GM21515 (cell line): ENCODE data around the gene YWHAE.
A peak's percentile ranks its signal among the peaks of the same experiment; 100 is the strongest.
"Not testable (repeated sequence)": the region's sequence is repeated elsewhere in the genome, so short reads cannot be mapped to it uniquely, and the experiment has no call there.

ENCODE experiments used
- ATAC-seq: cut with Tn5 transposase; IDR thresholded peaks from one replicate; pipeline ENCODE4 v1.9.1; 2021; ENCODE audit not compliant: unreplicated experiment

YWHAE gene

DNA sequence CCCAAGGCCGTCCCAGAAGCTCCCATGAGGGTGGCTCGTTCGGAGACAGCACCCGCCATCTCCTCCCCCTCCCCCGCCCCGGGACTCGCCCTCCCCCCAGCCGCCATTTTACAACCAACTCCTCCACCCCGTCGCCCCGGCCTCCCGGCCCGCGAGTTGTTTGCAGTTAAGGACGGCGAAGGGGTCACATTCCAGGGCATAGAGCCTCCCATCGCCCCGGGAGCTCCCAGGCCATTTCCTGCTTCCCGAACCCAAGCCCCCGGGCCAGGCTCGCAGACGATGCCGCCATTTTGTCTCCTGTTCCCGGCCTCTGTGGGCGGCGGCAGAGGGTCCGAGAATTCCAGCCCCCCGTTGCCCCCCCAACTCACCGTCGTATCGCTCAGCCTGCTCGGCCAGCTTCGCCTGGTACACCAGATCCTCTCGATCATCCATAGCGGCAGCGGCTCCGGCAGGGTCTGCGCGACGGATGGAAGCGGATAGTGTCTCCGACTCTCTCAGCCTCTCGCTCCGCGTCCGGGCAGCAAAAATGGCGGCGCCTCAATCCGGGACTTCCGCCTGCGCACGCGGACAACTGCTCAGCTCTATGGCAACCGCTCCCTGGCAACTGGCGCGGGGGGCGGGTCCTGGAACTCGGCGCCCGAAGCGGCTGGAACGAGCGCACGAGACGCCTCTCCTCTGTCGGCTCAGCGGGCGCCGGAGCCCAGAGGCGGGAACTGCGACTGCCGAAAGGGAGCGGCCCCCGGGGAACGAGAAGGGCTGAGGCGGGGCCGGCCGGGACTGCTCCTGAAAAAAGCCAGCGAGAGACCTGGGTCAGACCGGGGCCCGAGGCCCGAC lies at the start of gene YWHAE:
Gene YWHAE (minus strand): TSS at position 544 of the 834 bp plus-strand sequence. CDS start 112 bp downstream, at position 432.
- peak; percentile 85 for ATAC-seq

DNA sequence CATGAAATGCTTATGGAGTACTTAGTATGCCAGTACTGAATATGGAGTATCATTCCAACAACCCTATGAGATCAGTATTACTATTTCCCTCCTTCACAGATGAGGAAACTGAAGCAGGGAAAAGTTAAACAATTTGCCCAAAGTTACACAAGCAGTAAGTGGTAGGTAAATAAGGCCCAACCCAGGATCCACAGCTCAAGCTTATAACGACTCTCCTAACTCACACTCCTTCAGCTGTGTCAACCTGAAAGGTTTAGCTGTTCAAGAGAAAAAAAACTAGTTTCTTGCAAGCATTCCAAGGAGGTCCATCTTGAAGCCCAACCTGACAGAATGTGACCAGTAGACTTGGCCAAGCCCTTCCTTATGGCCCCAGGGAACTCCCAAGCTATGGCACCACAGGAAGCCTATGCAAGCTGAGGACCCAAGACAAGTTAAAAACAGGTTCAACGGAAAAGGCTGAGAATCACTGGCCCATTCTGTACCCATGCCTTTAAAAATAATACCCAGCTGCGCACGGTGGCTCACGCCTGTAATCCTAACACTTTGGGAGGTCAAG lies 49.5 kb upstream of the YWHAE start:
- no peak for ATAC-seq

DNA sequence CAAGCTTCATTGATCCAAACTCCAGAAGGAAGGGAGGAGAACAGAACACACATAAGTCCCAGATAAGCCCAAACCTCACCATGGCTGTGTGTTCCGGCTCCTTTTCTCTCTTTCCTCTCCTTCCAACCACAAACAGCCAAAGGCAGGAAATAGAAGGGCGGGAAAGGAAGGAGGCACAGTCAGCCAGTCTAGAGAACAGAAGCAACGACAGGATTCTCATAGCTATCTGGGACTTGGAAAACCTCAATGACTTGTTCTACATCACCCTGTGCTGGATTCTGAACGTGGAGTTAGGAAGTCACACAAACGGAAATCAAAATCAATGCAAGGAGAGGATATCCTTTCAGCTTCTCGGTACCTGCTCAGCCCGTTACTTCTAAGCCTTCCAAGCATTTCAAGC lies 47.0 kb upstream of the YWHAE start:
- ATAC-seq: no peak

DNA sequence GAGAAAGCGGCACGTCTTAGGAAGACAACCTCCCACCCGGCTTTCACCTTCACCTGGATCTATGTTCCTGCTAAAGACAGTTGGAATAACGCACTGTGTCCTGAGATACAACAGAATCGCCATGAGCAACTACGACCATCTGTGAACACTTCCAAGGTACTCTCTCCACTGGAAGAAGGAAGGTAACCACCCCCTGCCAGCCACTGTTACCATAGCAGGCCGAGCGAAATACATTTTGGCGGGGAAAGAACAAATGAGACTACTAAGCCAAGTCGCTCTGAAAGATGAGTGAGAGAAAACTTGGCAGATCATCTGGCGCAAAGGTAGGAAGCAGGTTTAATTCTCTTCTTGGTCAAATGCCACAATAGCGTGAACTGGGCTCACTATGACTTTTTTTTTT lies 46.2 kb upstream of the YWHAE start:
- ATAC-seq: no peak

DNA sequence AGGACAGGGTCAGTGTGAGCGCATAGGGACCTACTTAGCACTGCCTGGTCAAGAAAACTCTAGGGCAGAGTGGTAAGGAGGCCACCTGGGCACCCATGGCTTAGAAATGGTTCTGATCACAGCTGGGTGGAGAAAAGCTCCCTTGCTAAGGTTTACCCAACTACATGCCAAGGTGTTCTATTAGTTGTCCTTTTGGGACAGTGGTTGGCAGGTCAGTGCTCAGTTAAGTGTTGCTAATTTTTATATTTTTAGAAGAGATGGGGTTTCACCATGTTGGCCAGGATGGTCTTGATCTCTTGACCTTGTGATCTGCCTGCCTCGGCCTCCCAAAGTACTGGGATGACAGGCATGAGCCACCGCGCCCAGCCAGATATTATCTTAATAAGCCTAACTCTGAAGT lies 45.7 kb upstream of the YWHAE start:
- ATAC-seq: not testable (repeated sequence)

DNA sequence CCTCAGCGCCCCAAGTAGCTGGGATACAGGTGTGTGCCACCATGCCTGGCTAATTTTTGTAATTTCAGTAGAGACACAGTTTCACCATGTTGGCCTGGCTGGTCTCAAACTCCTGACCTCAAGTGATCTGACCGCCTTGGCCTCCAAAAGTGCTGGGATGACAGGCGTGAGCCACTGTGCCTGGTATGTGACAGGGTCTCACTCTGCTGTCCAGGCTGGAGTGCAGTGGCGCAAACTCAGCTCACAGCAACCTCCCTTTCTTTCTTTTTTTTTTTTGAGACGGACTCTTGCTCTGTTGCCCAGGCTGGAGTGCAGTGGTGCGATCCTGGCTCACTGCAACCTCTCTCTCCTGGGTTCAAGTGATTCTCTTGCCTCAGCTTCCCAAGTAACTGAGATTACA lies 42.7 kb upstream of the YWHAE start:
- not testable (repeated sequence) for ATAC-seq

DNA sequence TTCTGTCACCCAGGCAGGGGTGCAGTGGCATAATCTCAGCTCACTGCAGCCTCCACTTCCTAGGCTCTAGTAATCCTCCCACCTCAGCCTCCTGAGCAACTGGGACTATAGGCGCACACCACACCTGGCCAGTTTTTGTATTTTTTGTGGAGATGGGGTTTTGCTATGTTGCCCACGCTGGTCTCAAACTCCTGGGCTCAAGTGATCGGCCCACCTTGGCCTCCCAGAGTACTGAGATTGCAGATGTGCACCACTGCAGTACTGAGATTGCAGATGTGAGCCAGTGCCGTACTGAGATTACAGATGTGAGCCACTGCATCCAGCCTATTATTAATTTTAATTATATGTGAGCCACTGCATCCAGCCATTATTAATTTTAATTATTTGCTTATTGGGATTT lies 42.2 kb upstream of the YWHAE start:
- no peak for ATAC-seq

DNA sequence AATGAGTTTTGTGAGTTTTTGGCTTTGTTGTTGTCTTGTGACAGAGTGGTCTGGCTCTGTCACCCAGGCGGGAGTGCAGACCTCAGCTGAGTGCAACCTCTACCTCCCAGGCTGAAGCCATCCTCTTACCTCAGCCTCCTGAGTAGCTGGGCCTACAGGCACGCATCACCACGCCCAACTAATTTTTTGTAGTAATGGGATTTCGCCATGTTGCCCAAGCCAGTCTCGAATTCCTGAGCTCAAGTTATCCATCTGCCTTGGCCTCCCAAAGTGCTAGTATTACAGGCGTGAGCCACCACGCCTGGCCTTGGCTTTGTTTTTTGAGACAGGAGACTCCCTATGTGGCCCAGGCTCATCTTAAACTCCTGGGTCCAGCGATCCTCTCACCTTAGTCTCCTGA lies 40.9 kb upstream of the YWHAE start:
- ATAC-seq: no peak

DNA sequence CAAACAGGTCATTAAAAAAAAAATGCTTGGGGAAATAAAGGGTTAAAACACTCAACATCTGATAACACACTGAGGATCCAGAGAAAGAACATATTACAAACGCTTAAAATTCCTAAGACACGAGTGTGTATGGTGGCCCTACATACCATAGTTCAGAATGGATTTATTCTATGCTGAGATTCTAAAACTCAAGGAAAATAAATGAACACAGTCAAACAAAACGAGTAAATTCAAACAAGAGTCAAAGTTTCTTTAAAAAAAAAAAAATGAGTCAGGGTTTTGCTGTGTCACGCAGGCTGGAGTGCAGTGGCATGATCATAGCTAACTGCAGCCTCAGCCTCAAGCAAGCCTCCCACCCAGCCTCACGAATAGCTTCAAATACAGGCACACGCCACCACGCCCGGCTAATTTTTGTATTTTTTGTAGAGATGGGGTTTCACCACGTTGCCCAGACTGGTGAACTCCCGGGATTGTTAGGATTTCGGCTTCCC lies 38.6 kb upstream of the YWHAE start:
- no peak for ATAC-seq

DNA sequence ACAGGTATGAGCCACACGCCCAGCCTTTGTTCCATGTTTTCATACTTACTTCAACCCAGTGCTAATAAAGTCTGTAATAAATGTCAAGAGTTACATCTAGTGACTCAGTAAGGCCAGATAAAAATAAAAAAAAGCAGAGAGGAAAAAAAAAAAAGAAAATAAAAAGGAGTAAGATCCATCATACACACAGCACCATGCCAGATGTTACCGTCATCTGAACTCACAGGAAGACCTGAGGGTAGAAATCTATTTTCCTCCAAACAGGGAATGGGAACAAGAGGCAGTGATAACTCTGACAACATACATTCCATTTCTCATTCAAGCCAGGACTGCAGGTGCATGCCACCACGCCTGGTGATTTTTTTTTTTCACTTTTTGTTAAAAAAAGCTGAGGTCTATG lies 35.3 kb upstream of the YWHAE start:
- no peak for ATAC-seq

DNA sequence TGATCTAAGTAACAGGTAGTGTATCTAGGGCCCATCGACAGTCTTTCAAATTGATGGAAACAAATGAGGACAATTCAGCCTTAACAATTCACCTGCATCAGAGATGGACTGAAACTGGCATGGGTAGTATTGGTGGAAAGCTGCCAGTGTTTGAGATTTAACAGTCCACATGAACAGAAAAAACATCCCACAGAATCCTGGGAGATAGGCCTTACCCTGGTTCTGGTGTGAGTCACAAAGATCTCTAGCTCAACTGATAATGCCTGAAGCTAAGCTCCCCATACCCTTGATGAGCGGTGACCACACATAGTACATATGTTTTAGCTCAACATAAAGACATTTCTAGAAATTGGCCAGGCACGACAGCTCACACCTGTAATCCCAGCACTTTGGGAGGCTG lies 34.1 kb upstream of the YWHAE start:
- ATAC-seq: no peak

DNA sequence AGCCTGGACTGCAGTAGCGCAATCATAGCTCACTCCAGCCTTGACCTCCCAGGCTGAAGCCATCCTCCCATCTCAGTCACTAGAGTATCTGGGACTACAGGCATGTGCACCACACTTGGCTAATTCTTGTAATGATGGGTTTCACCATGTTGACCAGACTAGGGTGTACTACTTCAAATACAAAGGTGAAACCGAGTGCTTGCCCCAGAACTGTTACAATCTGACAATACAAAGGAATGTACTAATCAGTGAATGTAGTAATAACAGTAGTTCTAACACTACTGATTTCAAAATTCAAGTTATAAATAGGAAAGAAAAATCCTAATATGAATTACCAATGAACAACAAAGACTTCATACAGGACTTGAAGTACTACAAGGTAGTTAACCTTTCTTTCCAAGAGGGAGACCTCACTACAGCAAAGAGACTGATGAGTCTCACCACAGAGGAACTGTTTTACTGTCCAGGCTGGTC lies 31.6 kb upstream of the YWHAE start:
- no peak for ATAC-seq

DNA sequence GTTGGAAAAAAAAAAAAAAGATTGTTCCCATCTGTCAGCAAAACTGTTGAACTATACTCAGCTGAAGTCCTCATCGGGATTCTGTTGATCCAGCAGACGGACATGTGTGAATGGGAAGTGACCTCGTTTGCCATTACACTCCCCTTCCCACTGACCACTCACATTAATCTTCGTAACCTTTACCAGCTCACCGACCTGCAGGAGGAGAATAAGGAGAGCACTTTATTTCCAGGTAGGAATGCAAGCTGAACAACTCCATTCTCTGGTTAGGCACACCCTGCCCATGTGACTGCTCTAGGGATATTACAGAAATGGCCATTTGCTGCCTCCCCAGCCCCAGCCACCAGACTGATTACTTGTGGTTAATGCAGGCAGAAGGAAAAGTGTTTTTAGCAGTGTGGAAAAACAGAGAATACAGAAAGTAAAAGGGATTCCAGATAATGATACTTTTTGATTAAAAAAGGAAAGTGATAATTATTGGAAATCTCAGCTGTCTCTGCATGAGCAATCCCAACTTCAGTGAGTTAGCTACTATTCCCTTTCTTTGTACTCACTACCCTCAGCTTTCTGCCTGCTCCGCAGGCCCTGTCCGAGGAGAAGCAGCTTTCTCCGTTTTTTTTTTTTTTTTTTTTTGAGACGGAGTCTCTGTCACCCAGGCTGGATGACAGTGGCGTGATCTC lies 23.6 kb upstream of the YWHAE start:
- no peak for ATAC-seq

DNA sequence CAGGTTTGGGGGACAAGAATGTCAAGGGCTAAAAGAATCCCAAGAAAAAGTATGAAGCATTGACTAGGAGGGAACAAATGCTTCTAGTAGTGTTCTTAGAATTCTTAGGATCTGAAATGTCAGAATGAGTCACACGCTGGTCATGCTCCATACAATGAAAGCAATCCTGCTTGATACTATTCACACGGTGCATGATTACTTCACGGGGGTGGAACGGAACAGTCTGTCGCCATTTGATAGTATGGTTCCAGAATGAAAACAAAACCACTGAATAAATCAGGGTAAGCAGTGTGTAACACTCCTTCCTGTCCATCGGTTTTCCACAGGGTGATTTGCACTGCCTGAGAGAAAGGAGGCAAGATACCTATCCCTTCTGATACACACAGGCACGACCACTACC lies 22.9 kb upstream of the YWHAE start:
- ATAC-seq: no peak

DNA sequence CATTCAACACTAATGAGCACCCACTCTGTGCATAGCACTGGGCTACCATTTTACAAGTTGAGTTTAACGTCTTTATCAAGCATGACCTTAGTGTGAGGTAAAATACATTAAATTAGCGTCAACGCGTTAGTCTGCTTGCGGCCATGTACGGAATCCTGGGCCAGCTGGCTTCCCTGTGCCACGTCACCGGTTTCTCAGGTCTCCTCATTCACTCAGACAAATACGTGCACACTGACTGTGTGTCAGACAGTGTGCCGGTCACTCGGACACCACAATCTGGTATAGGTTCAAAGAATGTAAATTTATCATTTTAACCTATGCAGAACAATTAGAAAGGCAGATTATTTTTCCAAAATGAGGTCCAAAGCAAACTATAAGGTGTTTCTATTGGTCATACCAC lies 21.4 kb upstream of the YWHAE start:
- ATAC-seq: no peak

DNA sequence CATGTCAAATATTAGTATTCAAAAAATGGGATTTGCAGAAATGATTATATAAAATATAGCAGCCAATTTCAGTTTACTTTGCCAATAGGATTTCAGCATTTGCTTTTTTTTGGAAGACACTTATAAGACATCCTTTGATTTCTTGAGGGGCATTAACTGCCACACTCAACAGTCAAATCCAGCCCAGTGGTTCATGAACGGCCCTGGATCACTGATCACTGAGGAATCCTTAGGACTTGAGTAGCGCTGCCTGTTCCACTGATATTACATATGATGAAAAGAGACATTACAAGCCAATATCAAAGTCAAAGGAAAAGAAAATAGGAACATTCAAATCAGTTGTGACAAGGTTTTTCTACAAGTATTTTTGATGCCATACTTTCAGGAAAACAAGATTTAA lies 21.0 kb upstream of the YWHAE start:
- ATAC-seq: no peak

DNA sequence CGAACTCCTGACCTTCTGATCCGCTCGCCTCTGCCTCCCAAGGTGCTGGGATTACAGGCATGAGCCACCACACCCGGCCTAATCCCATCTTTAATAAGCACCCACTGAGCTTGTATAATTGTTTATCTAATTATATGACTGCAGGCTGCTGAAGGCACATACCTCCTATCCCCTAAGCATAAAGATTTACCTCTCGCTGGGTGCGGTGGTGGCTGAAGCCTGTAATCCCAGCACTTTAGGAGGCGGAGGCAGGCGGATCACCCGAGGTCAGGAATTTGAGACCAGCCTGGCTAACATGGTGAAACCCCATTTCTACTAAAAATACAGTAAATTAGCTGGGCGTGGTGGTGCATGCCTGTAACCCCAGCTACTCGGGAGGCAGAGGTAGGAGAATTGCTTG lies 20.1 kb upstream of the YWHAE start:
- ATAC-seq: no peak

DNA sequence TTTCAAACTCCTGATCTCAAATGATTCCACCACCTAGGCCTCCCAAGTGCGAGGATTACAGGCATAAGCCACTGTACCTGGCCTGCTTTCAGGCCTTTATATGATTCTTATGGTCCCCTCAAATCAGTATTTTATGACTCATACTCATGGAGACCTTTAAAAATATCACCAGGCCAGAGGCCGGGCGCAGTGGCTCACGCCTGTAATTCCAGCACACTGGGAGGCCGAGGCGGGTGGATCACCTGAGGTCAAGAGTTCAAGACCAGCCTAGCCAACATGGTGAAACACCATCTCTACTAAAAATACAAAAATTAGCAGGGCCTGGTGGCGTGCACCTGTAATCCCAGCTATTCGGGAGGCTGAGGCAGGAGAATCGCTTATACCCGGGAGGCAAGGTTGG lies 18.5 kb upstream of the YWHAE start:
- not testable (repeated sequence) for ATAC-seq

DNA sequence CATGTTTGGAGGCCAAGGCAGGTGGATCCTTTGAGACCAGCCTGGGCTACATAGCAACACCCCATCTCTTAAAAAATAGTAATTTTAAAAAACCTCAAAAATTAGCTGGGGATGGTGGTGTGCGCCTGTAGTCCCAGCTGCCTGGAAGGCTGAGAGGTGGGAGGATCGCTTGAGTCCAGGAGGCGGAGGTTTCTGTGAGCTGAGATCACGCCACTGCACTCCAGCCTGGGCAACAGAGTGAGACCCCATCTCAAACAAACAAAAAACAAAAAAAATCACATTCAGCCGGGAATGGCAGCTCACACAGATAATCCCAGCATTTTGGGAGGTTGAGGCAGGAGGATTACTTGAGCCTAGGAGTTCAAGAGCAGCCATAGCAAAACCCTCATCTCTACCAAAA lies 16.4 kb upstream of the YWHAE start:
- no peak for ATAC-seq

DNA sequence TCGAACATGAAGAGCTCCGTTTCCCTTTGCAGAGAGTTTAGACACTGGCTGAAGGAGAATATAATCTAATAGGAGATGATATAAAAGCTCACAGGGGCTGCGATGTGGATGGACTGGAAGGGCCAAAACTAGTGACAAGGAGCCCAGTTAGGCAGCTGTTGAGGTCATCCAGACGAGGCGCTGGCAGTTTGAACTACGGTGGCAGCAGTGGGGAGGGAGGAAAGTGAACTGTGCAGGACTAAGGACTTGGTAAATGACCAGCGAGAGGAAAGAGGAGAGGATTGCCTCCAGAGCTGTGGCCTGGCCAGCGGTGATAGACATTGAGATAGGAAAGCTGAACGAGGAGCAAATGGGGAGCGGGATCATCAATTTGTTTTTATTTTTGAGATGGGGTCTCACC lies 14.6 kb upstream of the YWHAE start:
- no peak for ATAC-seq

DNA sequence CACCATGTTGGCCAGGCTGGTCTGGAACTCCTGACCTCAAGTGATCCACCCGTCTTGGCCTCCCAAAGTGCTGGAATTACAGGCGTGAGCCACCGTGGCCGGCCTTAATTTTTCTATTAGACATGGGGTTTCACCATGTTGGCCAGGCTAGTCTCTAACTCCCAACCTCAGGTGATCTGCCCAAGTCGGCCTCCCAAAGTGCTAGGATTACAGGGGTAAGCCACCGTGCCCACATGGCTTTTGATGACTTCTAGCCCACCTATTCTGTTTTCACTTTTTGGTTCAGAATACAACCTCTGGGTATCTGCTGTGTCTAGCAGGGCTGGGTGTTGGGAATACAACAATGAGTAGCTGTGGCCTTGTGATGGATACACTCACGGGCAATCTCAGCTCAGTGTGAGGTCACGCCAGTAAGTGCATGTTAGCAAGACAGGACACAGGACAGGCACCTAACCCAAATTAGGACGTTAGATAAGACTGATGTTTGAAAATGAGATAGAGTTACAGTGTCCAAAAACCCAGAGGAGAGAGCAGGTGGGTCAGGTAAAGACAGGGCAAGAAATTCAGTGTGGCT lies 14.1 kb upstream of the YWHAE start:
- ATAC-seq: no peak
